ENCODE measurements around the gene ZNF451.

Gene ZNF451

GRCh38 chr6:57180596-57180995 is 90.6 kb downstream of the ZNF451 start:
- no peak overlapping the region for H3K4me3 Mint-ChIP-seq
- no peaks in the 10 kb centered on the region for H3K9me3 Mint-ChIP-seq
- intact Hi-C loops (cut with micrococcal nuclease): no loop called here
- H3K27ac Mint-ChIP-seq: no peak overlapping the region
- H3K27me3 Mint-ChIP-seq: no peaks in the 10 kb centered on the region
- H3K4me1 Mint-ChIP-seq (ENCODE audit: low read depth): no peaks in the 10 kb centered on the region
- H3K36me3 Mint-ChIP-seq (ENCODE audit: low read depth): peaks cover 15% of the 10 kb centered on the region

- Mint-ChIP-seq H3K4me3 (no peak overlapping the region), H3K9me3 (no peaks in the 10 kb centered on the region), H3K27me3 (no peaks in the 10 kb centered on the region), H3K36me3 (ENCODE audit: low read depth) (peaks cover 15% of the 10 kb centered on the region), H3K4me1 (ENCODE audit: low read depth) (no peaks in the 10 kb centered on the region), H3K27ac (no peak overlapping the region)
- intact Hi-C loops (cut with micrococcal nuclease): no loop called here
Measured at GRCh38 chr6:57182017-57182432, 92.0 kb downstream of the ZNF451 start.

DNA sequence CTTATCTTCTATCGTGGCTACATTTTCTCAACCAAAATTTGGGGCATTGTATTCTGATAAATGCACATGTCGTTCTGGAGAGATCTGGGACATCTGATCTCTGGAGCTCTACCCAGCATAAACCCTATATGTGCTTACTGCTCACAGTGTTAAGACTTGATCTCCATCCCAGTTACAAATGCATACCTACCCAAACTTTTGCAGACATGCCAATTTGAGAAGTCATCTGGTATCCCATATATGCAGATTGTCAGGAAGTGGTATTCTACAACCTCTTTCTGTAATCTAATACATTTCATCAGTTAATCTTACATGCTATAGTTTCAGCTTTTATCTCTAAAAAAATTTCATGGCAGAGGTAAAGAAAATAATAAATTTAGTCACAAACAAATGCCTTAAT is 93.3 kb downstream of the ZNF451 start:
- H3K9me3 Mint-ChIP-seq: no peaks in the 10 kb centered on the region
- no peak overlapping the region for H3K4me3 Mint-ChIP-seq
- no peak overlapping the region for H3K27ac Mint-ChIP-seq
- intact Hi-C loops (cut with micrococcal nuclease): no loop called here
- H3K27me3 Mint-ChIP-seq: no peaks in the 10 kb centered on the region
- H3K36me3 Mint-ChIP-seq (ENCODE audit: low read depth): peaks cover 15% of the 10 kb centered on the region
- no peaks in the 10 kb centered on the region for H3K4me1 Mint-ChIP-seq (ENCODE audit: low read depth)

GRCh38 chr6:57190140-57190539 is 100.2 kb downstream of the ZNF451 start:
- Mint-ChIP-seq H3K4me1 (ENCODE audit: low read depth) (no peaks in the 10 kb centered on the region), H3K4me3 (no peak overlapping the region), H3K27me3 (no peaks in the 10 kb centered on the region), H3K36me3 (ENCODE audit: low read depth) (no peaks in the 10 kb centered on the region), H3K9me3 (no peaks in the 10 kb centered on the region), H3K27ac (no peak overlapping the region)
- intact Hi-C loops (cut with micrococcal nuclease): loop anchor here (1.0 kb wide), 1 partner anchor 127 kb away; the partner anchor contains the start of gene PRIM2

DNA sequence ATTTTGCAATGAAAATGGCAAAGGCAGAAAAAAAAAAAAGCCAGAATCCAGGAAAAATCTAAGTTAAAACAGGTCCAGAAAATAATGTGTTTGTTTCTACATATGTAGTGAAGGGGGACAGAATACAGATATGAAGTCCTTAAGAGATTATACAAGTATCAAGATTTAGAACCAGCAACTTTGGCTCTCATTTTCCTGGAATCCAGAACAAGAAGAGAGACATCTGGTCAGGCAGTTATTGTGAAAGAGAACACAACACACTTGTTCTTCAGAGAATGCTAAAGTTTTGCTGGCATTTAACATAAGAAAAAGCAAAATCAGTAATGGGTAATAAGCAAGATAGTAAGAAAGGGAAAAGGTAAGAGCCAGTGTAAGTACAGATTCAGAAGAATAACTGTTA is 103.2 kb downstream of the ZNF451 start:
- Mint-ChIP-seq H3K27me3 (no peaks in the 10 kb centered on the region), H3K4me1 (ENCODE audit: low read depth) (no peaks in the 10 kb centered on the region), H3K9me3 (no peaks in the 10 kb centered on the region), H3K36me3 (ENCODE audit: low read depth) (no peaks in the 10 kb centered on the region), H3K4me3 (no peak overlapping the region), H3K27ac (no peak overlapping the region)
- intact Hi-C loops (cut with micrococcal nuclease): no loop called here

GRCh38 chr6:57195457-57195856 is 105.5 kb downstream of the ZNF451 start:
- intact Hi-C loops (cut with micrococcal nuclease): no loop called here
- no peak overlapping the region for H3K27ac Mint-ChIP-seq
- H3K36me3 Mint-ChIP-seq (ENCODE audit: low read depth): no peaks in the 10 kb centered on the region
- no peak overlapping the region for H3K4me3 Mint-ChIP-seq
- H3K4me1 Mint-ChIP-seq (ENCODE audit: low read depth): no peaks in the 10 kb centered on the region
- H3K27me3 Mint-ChIP-seq: no peaks in the 10 kb centered on the region
- no peaks in the 10 kb centered on the region for H3K9me3 Mint-ChIP-seq

GRCh38 chr6:57198926-57199636 is 109.1 kb downstream of the ZNF451 start:
- intact Hi-C loops (cut with micrococcal nuclease): no loop called here
- H3K27ac Mint-ChIP-seq: no peak overlapping the region
- no peaks in the 10 kb centered on the region for H3K9me3 Mint-ChIP-seq
- H3K4me3 Mint-ChIP-seq: no peak overlapping the region
- no peaks in the 10 kb centered on the region for H3K36me3 Mint-ChIP-seq (ENCODE audit: low read depth)
- H3K27me3 Mint-ChIP-seq: no peaks in the 10 kb centered on the region
- no peaks in the 10 kb centered on the region for H3K4me1 Mint-ChIP-seq (ENCODE audit: low read depth)

GRCh38 chr6:57201718-57202117 is 111.7 kb downstream of the ZNF451 start:
- intact Hi-C loops (cut with micrococcal nuclease): no loop called here
- Mint-ChIP-seq H3K4me1 (ENCODE audit: low read depth) (no peaks in the 10 kb centered on the region), H3K4me3 (no peak overlapping the region), H3K27me3 (no peaks in the 10 kb centered on the region), H3K36me3 (ENCODE audit: low read depth) (no peaks in the 10 kb centered on the region), H3K9me3 (no peaks in the 10 kb centered on the region), H3K27ac (no peak overlapping the region)

- Mint-ChIP-seq H3K4me3 (no peak overlapping the region), H3K27ac (no peak overlapping the region), H3K27me3 (no peaks in the 10 kb centered on the region), H3K36me3 (ENCODE audit: low read depth) (no peaks in the 10 kb centered on the region), H3K4me1 (ENCODE audit: low read depth) (no peaks in the 10 kb centered on the region), H3K9me3 (no peaks in the 10 kb centered on the region)
- intact Hi-C loops (cut with micrococcal nuclease): no loop called here
Measured at GRCh38 chr6:57205550-57206328, 115.8 kb downstream of the ZNF451 start.

- intact Hi-C loops (cut with micrococcal nuclease): no loop called here
- H3K4me3 Mint-ChIP-seq: no peak overlapping the region
- H3K36me3 Mint-ChIP-seq (ENCODE audit: low read depth): no peaks in the 10 kb centered on the region
- no peaks in the 10 kb centered on the region for H3K27me3 Mint-ChIP-seq
- no peak overlapping the region for H3K27ac Mint-ChIP-seq
- no peaks in the 10 kb centered on the region for H3K9me3 Mint-ChIP-seq
- no peaks in the 10 kb centered on the region for H3K4me1 Mint-ChIP-seq (ENCODE audit: low read depth)
Measured at GRCh38 chr6:57207141-57207540, 117.2 kb downstream of the ZNF451 start.

- Mint-ChIP-seq H3K4me3 (no peak overlapping the region), H3K27me3 (no peaks in the 10 kb centered on the region), H3K4me1 (ENCODE audit: low read depth) (no peaks in the 10 kb centered on the region), H3K9me3 (no peaks in the 10 kb centered on the region), H3K27ac (no peak overlapping the region), H3K36me3 (ENCODE audit: low read depth) (no peaks in the 10 kb centered on the region)
- intact Hi-C loops (cut with micrococcal nuclease): no loop called here
Measured at GRCh38 chr6:57207872-57208271, 117.9 kb downstream of the ZNF451 start.

GRCh38 chr6:57209030-57209429 is 119.0 kb downstream of the ZNF451 start:
- intact Hi-C loops (cut with micrococcal nuclease): no loop called here
- Mint-ChIP-seq H3K4me1 (ENCODE audit: low read depth) (no peaks in the 10 kb centered on the region), H3K27ac (no peak overlapping the region), H3K9me3 (no peaks in the 10 kb centered on the region), H3K4me3 (no peak overlapping the region), H3K36me3 (ENCODE audit: low read depth) (no peaks in the 10 kb centered on the region), H3K27me3 (no peaks in the 10 kb centered on the region)

- H3K27ac Mint-ChIP-seq: no peak overlapping the region
- intact Hi-C loops (cut with micrococcal nuclease): no loop called here
- H3K9me3 Mint-ChIP-seq: peaks cover 6% of the 10 kb centered on the region
- H3K4me1 Mint-ChIP-seq (ENCODE audit: low read depth): no peaks in the 10 kb centered on the region
- H3K27me3 Mint-ChIP-seq: no peaks in the 10 kb centered on the region
- no peaks in the 10 kb centered on the region for H3K36me3 Mint-ChIP-seq (ENCODE audit: low read depth)
- H3K4me3 Mint-ChIP-seq: no peak overlapping the region
Measured at GRCh38 chr6:57210060-57210459, 120.1 kb downstream of the ZNF451 start.

DNA sequence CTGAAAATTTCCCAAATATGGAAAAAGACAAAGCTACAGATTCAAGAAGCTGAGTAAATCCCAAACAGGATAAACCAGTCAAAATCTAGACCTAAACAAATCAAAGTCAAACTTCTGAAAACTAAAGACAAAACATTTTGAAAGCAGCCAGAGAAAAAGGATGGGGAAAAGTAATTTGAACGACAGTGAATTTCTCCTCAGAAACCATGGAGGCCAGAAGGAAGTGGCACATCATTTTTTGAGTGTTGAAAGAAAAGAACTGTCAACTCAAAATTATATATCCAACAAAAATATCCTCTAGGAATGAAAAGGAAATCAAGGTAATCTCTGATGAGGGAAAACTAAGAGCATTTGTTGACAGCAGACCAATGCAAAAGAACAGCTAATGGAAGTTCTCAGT is 125.3 kb downstream of the ZNF451 start:
- Mint-ChIP-seq H3K4me3 (no peak overlapping the region), H3K27me3 (peaks cover 2% of the 10 kb centered on the region), H3K4me1 (ENCODE audit: low read depth) (peaks cover 5% of the 10 kb centered on the region), H3K9me3 (peaks cover 10% of the 10 kb centered on the region), H3K36me3 (ENCODE audit: low read depth) (no peaks in the 10 kb centered on the region), H3K27ac (no peak overlapping the region)
- intact Hi-C loops (cut with micrococcal nuclease): no loop called here

Measured in dendritic cell treated with granulocyte-macrophage colony-stimulating factor and Interleukin-4, amounts not matched to agents 40 ng/mL and 50 ng/mL, for 4 days (primary cell).